ENCODE measurements around the gene SORCS2. TPM values are rescaled to one million over a fixed set of nuclear protein-coding genes. Genes with fewer than 3 reads are reported as not detected.

SORCS2 gene
- total and polyA plus RNA-seq, 2 of the 13 experiments (the other 11 are each of a cell fraction or from before 2014, with no cell fraction given) = 0.82 to 1.0 TPM

DNA sequence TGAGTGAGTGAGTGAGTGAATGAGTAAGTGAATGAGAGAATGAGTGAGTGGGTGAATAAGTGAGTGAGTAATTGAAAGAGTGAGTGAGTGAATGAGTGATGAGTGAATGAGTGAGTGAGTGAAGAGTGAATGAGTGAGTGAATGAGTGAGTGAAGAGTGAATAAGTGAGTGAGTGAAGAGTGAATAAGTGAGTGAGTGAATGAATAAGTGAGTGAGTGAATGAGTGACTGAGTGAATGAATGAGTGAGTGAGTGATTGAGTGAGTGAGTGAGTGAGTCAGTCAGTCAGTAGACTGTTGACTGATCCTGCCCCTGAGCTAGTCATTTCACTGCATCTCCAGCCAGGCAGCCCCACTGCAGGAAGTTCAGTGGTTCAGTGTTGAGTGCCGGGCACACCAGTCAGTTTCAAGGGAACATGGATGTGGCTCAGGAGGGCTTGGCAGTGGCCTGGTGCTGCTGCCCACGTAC lies 470.8 kb downstream of the SORCS2 start:
- intact Hi-C loops (cut with micrococcal nuclease; ENCODE audit: unreplicated experiment) (no loop called here), in situ Hi-C loops (cut with HindIII; ENCODE audit: extremely low pct_ligation_motif_present, low pct_unique_long_range_greater_than_20kb) (no loop called here)
- Histone ChIP-seq H3K27me3 (ENCODE audit: control insufficient read depth in 1 of 2, insufficient read depth in 2 of 2, low read length in 2 of 2) (no peaks in the 10 kb centered on the region), H2AFZ (ENCODE audit: low read length) (no peak overlapping the region), H3K9ac (ENCODE audit: insufficient read depth, low read depth, low read length) (no peak overlapping the region), H3K36me3 (replicated peaks in 1 of 2; ENCODE audit: control insufficient read depth in 1 of 2, insufficient read depth in 2 of 2, low read length in 2 of 2) (no peaks in the 10 kb centered on the region), H3K9me3 (ENCODE audit: low read length) (no peaks in the 10 kb centered on the region), H3K4me2 (ENCODE audit: low read depth, low read length) (no peak overlapping the region), H3K4me3 (replicated peaks in 1 of 3; ENCODE audit: insufficient read depth in 1 of 3, low read depth in 2 of 3, low read length in 3 of 3) (no peak overlapping the region), H3K79me2 (ENCODE audit: insufficient read depth, low read length) (no peaks in the 10 kb centered on the region), H4K20me1 (ENCODE audit: insufficient read depth, low read length) (no peaks in the 10 kb centered on the region), H3K4me1 (ENCODE audit: insufficient read depth, low read length) (peaks cover 23% of the 10 kb centered on the region), H3K27ac (ENCODE audit: extremely low read length, insufficient read depth, low read length) (no peak overlapping the region)
- no peak for ATAC-seq
- WGBS (ENCODE audit: low lambda C conversion rate) = no CpG with 5 or more reads among the region's 2 CpGs
- POLR2A ChIA-PET = interaction anchor here (1.9 kb wide), 1 partner anchor 10 kb away, joined by 5 read pairs; no protein-coding TSS in a partner anchor
- no peak for DNase-seq (ENCODE audit: low spot score)
- no peak for FAIRE-seq
- TF ChIP-seq TEAD2 (CRISPR knock-in tag; IDR thresholded peaks at IDR 0.05) (no peak), ZNF24 (IDR thresholded peaks at IDR 0.05) (peak; percentile 92)
- CTCF ChIA-PET (ENCODE audit: low intra/inter-chr PET ratio, low total read pairs) = no interaction called here
- no TSS peak for BruUV-seq (replicated peaks)

- H2AFZ ChIP-seq (ENCODE audit: low read length) = no peak overlapping the region
- BruUV-seq (replicated peaks) = no TSS peak
- H3K27me3 ChIP-seq (ENCODE audit: control insufficient read depth in 1 of 2, insufficient read depth in 2 of 2, low read length in 2 of 2) = no peaks in the 10 kb centered on the region
- ATAC-seq = no peak
- TF ChIP-seq THRA (CRISPR knock-in tag; IDR thresholded peaks at IDR 0.05; ENCODE audit: borderline replicate concordance) = no peak
- no peak overlapping the region for H3K9ac ChIP-seq (ENCODE audit: insufficient read depth, low read depth, low read length)
- ChIA-PET POLR2A (interaction anchor here (1.9 kb wide), 1 partner anchor 9 kb away, joined by 5 read pairs; no protein-coding TSS in a partner anchor), CTCF (ENCODE audit: low intra/inter-chr PET ratio, low total read pairs) (no interaction called here)
- no peaks in the 10 kb centered on the region for H3K9me3 ChIP-seq (ENCODE audit: low read length)
- H3K27ac ChIP-seq (ENCODE audit: extremely low read length, insufficient read depth, low read length) = no peak overlapping the region
- FAIRE-seq = no peak
- H3K4me1 ChIP-seq (ENCODE audit: insufficient read depth, low read length) = peaks cover 13% of the 10 kb centered on the region
- intact Hi-C loops (cut with micrococcal nuclease; ENCODE audit: unreplicated experiment) (no loop called here), in situ Hi-C loops (cut with HindIII; ENCODE audit: extremely low pct_ligation_motif_present, low pct_unique_long_range_greater_than_20kb) (no loop called here)
- no peaks in the 10 kb centered on the region for H4K20me1 ChIP-seq (ENCODE audit: insufficient read depth, low read length)
- H3K4me2 ChIP-seq (ENCODE audit: low read depth, low read length) = no peak overlapping the region
- no peaks in the 10 kb centered on the region for H3K79me2 ChIP-seq (ENCODE audit: insufficient read depth, low read length)
- no peaks in the 10 kb centered on the region for H3K36me3 ChIP-seq (replicated peaks in 1 of 2; ENCODE audit: control insufficient read depth in 1 of 2, insufficient read depth in 2 of 2, low read length in 2 of 2)
- H3K4me3 ChIP-seq (replicated peaks in 1 of 3; ENCODE audit: insufficient read depth in 1 of 3, low read depth in 2 of 3, low read length in 3 of 3) = no peak overlapping the region
- 83% methylated on average over 7 of the region's 20 CpGs for WGBS (ENCODE audit: low lambda C conversion rate)
- DNase-seq (ENCODE audit: low spot score) = no peak
Observed at GRCh38 chr4:7664106-7664505, 471.8 kb downstream of the SORCS2 start.
